K562 (cell line): ENCODE data around the gene LAG3. TPM values are rescaled to one million over a fixed set of nuclear protein-coding genes. Genes with fewer than 3 reads are reported as not detected.
A peak's percentile ranks its signal among the peaks of the same experiment; 100 is the strongest.

Experiments
- CEBPG ChIP-seq, 3 experiments: fragments of 200-800 bp in 1 of 3; sonication (Bioruptor generic) in 1 of 3; sonication (generic) in 1 of 3; formaldehyde crosslinking in 1 of 3; IDR thresholded peaks in 2 of 3; conservative IDR thresholded peaks in 1 of 3; 2 replicates each; pipeline versions ENCODE4 v1.6.1 to v1.8.0; 2016 to 2022; ENCODE audit warnings: missing compliant biosample characterization in 2 of 3, missing genetic modification characterization in 2 of 3, mild to moderate bottlenecking in 1 of 3, missing genetic modification reagents in 1 of 3
- CHD1 ChIP-seq: fragments of 200-600 bp; sonication (generic); IDR thresholded peaks from one replicate; pipeline ENCODE4 v1.6.1; 2012; ENCODE audit warnings: mild to moderate bottlenecking, moderate library complexity, low read length, inconsistent platforms
- ELF1 ChIP-seq: fragments of 200-800 bp; sonication (Bioruptor generic); IDR thresholded peaks from 2 replicates; pipeline ENCODE4 v1.6.1; 2016; ENCODE audit warnings: missing genetic modification characterization, missing compliant biosample characterization
- HNRNPK ChIP-seq: fragments of 200-400 bp; formaldehyde crosslinking; IDR thresholded peaks from one replicate; pipeline ENCODE4 v1.6.1; 2018; ENCODE audit warnings: mild to moderate bottlenecking, low read depth, low read length; ENCODE audit not compliant: poor library complexity, severe bottlenecking
- ILF3 ChIP-seq: fragments of 450-650 bp; IDR thresholded peaks from 2 replicates; pipeline ENCODE4 v1.6.1; 2018; ENCODE audit warnings: antibody characterized with exemption, mild to moderate bottlenecking, moderate library complexity, borderline replicate concordance
- KDM2B ChIP-seq: fragments of 250-450 bp; sonication (Bioruptor Pico); IDR thresholded peaks from 2 replicates; pipeline ENCODE4 v1.8.0; 2021; ENCODE audit warnings: mild to moderate bottlenecking, moderate library complexity
- MNT ChIP-seq, 2 experiments: fragments of 450-650 bp; conservative IDR thresholded peaks; 2 replicates each; pipeline ENCODE4 v1.6.1; 2017; ENCODE audit warnings: mild to moderate bottlenecking in 2 of 2, moderate library complexity in 2 of 2
- POLR2H ChIP-seq: IDR thresholded peaks from 2 replicates; pipeline ENCODE4 v1.6.1; 2016; ENCODE audit warnings: missing genetic modification characterization, low read depth, mild to moderate bottlenecking, control low read depth, missing compliant biosample characterization, moderate library complexity
- PREB ChIP-seq: sonication (generic); formaldehyde crosslinking; IDR thresholded peaks from 2 replicates; pipeline ENCODE4 v1.8.1; 2023; ENCODE audit warnings: mild to moderate bottlenecking, missing genetic modification reagents
- SMAD2 ChIP-seq: fragments of 150-350 bp; IDR thresholded peaks from 2 replicates; pipeline ENCODE4 v1.6.1; 2014; ENCODE audit warnings: low read depth, mild to moderate bottlenecking, low read length
- TCF7L2 ChIP-seq: fragments of 150-350 bp; IDR thresholded peaks from 2 replicates; pipeline ENCODE4 v1.6.1; 2016; ENCODE audit warnings: low read depth, mild to moderate bottlenecking, low read length, moderate library complexity
- ZNF146 ChIP-seq: IDR thresholded peaks from one replicate; pipeline ENCODE4 v1.6.1; 2018; ENCODE audit warnings: missing compliant biosample characterization; ENCODE audit not compliant: unreplicated experiment
- ZNF175 ChIP-seq: fragments of 200-800 bp; sonication (Bioruptor generic); IDR thresholded peaks from 2 replicates; pipeline ENCODE4 v1.6.1; 2016; ENCODE audit warnings: low read depth, mild to moderate bottlenecking, missing genetic modification characterization, missing compliant biosample characterization
- ZNF239 ChIP-seq: fragments of 250-450 bp; sonication (Bioruptor Pico); IDR thresholded peaks from 2 replicates; pipeline ENCODE4 v1.4.0; 2020; ENCODE audit warnings: mild to moderate bottlenecking
- ZNF76 ChIP-seq: fragments of 250-450 bp; sonication (Bioruptor Pico); IDR thresholded peaks from 2 replicates; pipeline ENCODE4 v1.4.0; 2020; ENCODE audit warnings: mild to moderate bottlenecking, moderate library complexity, borderline replicate concordance
- polyA plus RNA-seq, 8 experiments: library from polyadenylated mRNA; depleted of rRNA in 4 of 8; stranded (reverse) in 5 of 8; unstranded in 3 of 8; fragments of >200 nt; fragmentation: Nextera tagmentation in 2 of 8; fragmentation: Illumina TruSeq in 1 of 8; extraction: Ambion mirVana in 2 of 8; extraction: Trizol in 1 of 8; gene quantifications; 2 replicates each; pipeline versions ENCODE4 v1.2.1 to v1.2.3, GENCODE V29; 2011 to 2014; ENCODE audit warnings: inconsistent platforms in 1 of 8, missing spikeins in 1 of 8
- total RNA-seq, 7 experiments: library from RNA; depleted of rRNA in 6 of 7; stranded (reverse); fragments of >200 nt in 6 of 7; fragmentation: Illumina TruSeq in 2 of 7; extraction: Trizol in 2 of 7; gene quantifications; 2 replicates each; pipeline versions ENCODE4 v1.2.1 to v1.2.3, GENCODE V29; 2011 to 2021; ENCODE audit warnings: low replicate concordance in 1 of 7
- TF ChIP-seq, protein P1 (sequence below): sonication (generic); formaldehyde crosslinking; IDR thresholded peaks from 2 replicates; pipeline ENCODE4 v1.8.1; 2023; ENCODE audit warnings: mild to moderate bottlenecking, missing genetic modification reagents
- TF ChIP-seq, protein P2 (sequence below), 2 experiments: fragments of 450-650 bp; IDR thresholded peaks; 2 replicates each; pipeline ENCODE4 v1.6.1; 2018; ENCODE audit warnings: mild to moderate bottlenecking in 2 of 2, low read depth in 1 of 2; ENCODE audit not compliant: partially characterized antibody in 2 of 2

Gene LAG3
- total and polyA plus RNA-seq, 9 of the 15 experiments (the other 6 are each of a cell fraction or from before 2014, with no cell fraction given) = 0.07 to 0.66 (median 0.09) TPM; not detected in 1

DNA sequence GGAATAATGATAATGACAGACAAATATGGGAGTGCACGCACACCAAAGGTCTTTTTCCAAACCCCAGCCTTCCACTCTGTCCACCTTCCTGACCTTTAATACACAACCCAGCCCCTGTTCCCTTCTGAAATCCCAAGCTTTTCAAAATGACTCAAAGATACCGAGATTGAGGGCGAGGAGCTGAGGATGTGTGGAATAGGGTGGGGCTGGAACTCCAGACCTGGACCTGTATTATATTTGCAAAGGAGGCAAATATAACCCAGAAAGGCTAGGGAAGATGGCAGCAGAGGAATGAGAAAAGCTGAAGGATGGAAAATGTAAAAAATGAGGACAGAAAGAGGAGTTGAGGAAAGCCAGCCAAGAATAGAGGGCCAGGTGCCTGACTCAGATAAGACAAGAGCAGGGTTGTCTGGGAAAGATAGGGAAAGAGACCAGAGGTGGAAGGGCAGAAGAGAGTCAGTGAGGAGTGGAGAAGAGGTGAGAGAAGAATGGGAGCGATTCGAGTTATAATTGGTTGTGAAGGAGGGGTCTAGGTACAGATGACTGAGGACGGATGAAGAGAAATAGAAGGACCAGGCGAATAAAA lies 7.2 kb upstream of the LAG3 start (continued):
- TF ChIP-seq, protein P1, sequence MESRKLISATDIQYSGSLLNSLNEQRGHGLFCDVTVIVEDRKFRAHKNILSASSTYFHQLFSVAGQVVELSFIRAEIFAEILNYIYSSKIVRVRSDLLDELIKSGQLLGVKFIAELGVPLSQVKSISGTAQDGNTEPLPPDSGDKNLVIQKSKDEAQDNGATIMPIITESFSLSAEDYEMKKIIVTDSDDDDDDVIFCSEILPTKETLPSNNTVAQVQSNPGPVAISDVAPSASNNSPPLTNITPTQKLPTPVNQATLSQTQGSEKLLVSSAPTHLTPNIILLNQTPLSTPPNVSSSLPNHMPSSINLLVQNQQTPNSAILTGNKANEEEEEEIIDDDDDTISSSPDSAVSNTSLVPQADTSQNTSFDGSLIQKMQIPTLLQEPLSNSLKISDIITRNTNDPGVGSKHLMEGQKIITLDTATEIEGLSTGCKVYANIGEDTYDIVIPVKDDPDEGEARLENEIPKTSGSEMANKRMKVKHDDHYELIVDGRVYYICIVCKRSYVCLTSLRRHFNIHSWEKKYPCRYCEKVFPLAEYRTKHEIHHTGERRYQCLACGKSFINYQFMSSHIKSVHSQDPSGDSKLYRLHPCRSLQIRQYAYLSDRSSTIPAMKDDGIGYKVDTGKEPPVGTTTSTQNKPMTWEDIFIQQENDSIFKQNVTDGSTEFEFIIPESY (CRISPR knock-in tag) = no peak
- TF ChIP-seq SMAD2 (no peak), ZNF175 (CRISPR knock-in tag) (no peak), CEBPG (CRISPR knock-in tag; IDR thresholded peaks at IDR 0.05) (no peak), CEBPG (tag; conservative IDR thresholded peaks at IDR 0.05 in 1 of 2, IDR thresholded peaks at IDR 0.05 in 1 of 2) (no peak), ILF3 (no peak), HNRNPK (no peak), ZNF146 (no peak), MNT (conservative IDR thresholded peaks at IDR 0.05) (peak in 1 of 2 experiments; percentile 43; a peak in 3 of 4 replicates), ELF1 (tag) (no peak), ZNF239 (CRISPR knock-in tag) (no peak), CHD1 (no peak), TCF7L2 (no peak), KDM2B (CRISPR knock-in tag) (no peak), ZNF76 (CRISPR knock-in tag) (no peak), PREB (CRISPR knock-in tag) (no peak), POLR2H (tag) (no peak)
- TF ChIP-seq, protein P2, sequence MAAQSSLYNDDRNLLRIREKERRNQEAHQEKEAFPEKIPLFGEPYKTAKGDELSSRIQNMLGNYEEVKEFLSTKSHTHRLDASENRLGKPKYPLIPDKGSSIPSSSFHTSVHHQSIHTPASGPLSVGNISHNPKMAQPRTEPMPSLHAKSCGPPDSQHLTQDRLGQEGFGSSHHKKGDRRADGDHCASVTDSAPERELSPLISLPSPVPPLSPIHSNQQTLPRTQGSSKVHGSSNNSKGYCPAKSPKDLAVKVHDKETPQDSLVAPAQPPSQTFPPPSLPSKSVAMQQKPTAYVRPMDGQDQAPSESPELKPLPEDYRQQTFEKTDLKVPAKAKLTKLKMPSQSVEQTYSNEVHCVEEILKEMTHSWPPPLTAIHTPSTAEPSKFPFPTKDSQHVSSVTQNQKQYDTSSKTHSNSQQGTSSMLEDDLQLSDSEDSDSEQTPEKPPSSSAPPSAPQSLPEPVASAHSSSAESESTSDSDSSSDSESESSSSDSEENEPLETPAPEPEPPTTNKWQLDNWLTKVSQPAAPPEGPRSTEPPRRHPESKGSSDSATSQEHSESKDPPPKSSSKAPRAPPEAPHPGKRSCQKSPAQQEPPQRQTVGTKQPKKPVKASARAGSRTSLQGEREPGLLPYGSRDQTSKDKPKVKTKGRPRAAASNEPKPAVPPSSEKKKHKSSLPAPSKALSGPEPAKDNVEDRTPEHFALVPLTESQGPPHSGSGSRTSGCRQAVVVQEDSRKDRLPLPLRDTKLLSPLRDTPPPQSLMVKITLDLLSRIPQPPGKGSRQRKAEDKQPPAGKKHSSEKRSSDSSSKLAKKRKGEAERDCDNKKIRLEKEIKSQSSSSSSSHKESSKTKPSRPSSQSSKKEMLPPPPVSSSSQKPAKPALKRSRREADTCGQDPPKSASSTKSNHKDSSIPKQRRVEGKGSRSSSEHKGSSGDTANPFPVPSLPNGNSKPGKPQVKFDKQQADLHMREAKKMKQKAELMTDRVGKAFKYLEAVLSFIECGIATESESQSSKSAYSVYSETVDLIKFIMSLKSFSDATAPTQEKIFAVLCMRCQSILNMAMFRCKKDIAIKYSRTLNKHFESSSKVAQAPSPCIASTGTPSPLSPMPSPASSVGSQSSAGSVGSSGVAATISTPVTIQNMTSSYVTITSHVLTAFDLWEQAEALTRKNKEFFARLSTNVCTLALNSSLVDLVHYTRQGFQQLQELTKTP (IDR thresholded peaks at IDR 0.05; ENCODE audit: low read depth in 1 of 2, partially characterized antibody in 2 of 2) = peak; percentile 18 to 78
